ENCODE data around the gene KCNG4. TPM values are rescaled to one million over a fixed set of nuclear protein-coding genes. Genes with fewer than 3 reads are reported as not detected.

KCNG4 gene
- total RNA-seq, 1 donor from 2014 or later = not detected

DNA sequence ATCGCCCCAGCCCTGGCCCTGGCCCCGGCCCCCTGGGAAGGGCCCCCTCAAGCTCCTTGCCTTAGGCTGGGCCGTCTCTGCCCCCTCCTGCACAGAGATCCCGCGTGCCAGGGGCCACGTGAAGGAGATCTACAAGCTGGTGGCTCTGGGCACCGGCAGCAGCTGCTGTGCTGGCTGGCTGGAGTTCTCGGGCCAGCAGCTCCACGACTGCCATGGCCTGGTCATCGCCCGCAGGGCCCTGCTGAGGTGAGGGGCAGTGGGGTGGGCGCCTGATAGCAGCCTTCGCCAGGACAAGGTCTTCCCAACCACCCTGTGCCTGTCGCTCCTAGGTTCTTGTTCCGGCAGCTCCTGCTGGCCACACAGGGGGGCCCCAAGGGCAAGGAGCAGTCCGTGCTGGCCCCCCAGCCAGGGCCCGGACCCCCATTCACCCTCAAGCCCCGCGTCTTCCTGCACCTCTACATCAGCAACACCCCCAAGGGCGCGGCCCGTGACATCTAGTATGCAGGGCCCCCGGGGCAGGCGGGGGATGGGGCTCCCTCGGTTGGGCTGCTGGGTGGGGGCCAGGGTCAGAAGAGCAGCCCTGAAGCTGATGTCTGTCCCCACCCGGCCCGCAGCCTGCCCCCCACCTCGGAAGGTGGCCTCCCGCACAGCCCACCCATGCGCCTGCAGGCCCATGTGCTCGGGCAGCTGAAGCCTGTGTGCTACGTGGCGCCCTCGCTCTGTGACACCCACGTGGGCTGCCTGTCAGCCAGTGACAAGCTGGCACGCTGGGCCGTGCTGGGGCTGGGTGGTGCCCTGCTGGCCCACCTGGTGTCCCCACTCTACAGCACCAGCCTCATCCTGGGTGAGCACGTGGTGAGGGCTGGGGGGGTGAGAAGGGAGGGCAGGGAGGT is 44.4 kb downstream of the KCNG4 start:
- DNase-seq (ENCODE audit: low spot score) (no peak), ATAC-seq (no peak)
- intact Hi-C loops (cut with DNase I) = no loop called here

DNA sequence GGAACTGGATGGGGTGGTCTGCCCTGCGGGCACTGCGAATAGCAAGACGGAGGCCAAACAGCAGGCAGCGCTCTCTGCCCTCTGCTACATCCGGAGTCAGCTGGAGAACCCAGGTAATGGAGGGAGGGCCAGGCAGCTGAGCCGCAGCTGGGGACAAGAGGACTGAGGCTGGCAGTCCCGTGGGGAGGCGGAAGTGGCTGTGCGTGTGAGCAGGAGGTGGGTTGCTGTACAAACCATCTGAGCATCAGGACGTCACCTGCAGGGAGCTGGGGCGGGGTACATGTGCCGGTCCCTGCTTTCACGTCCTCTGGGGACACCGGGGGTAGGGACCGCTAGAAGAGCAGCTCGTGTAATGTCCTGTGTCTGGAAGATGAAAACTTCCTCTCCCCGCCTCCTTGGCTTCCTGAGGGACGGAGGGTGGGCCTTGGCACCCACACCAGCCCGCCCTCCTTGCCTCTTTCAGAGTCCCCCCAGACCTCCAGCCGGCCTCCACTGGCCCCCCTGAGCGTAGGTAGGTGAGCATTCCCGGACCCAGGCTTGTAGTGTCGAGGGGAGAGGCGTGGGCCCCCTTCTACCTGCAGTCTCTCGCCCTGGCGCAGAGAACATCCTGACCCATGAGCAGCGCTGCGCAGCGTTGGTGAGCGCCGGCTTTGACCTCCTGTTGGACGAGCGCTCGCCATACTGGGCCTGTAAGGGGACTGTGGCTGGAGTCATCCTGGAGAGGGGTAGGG is 45.2 kb downstream of the KCNG4 start:
- intact Hi-C loops (cut with DNase I) = no loop called here
- DNase-seq (ENCODE audit: low spot score) (no peak), ATAC-seq (no peak)

DNA sequence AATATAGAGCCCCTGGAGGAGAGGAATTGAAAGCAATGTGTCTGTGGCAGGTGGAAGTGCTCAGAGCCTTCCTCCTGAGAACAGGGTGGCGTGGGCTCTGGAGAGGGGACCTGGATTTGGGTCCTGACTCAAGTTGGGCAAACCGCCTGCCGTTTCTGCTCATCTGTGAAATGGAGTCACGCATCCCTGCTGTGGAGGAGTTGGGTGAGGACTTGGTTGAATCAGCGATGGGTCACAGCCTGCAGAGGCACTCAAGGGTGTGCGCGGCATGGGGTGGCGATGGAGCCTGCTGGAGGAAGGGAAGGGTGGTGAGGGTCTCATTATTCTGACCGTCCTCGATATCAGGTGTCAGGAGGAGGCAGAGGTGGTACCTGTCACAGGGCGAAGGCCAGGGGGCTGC is 45.8 kb downstream of the KCNG4 start:
- no peak for ATAC-seq
- intact Hi-C loops (cut with DNase I) = no loop called here
- DNase-seq (ENCODE audit: low spot score) = no peak

DNA sequence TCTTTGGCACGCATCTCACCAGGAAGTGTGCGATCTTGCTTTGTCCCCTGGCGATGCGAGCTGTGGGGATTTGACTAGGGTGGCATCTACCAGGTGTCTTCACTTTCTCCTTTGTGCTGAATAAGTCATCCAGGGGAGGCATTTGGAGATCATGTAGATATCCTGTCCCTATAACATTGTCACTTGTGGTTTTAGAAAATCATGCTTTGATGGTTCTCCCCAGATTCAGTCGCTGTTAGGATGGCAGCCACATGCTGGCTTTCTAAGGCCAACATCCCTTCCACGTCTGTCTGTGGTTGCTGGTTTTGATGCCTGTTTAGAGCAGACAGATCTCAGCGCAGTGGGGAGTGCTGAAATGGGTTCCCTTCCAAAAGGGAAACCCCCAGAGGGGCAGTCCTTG is 46.3 kb downstream of the KCNG4 start:
- ATAC-seq (no peak), DNase-seq (ENCODE audit: low spot score) (no peak)
- intact Hi-C loops (cut with DNase I) = no loop called here

DNA sequence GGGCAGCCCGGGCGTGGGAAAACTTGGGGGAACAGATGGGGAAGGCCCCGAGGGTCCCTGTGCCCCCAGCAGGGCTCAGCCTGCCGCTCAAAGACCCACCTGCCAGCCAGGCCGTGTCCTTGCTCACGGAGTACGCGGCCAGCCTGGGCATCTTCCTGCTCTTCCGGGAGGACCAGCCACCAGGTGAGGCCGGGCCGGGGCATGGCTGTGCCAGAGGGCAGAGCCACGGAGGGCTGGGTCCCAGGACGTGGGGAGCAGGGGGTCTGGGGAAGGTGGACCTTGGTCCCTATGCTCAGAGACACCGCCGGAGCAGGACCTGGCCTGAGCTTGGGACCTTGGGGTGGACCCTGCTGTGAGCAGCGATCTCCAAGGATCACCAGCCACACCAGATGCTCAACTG is 48.3 kb downstream of the KCNG4 start:
- DNase-seq (ENCODE audit: low spot score) (no peak), ATAC-seq (no peak)
- intact Hi-C loops (cut with DNase I) = no loop called here

DNA sequence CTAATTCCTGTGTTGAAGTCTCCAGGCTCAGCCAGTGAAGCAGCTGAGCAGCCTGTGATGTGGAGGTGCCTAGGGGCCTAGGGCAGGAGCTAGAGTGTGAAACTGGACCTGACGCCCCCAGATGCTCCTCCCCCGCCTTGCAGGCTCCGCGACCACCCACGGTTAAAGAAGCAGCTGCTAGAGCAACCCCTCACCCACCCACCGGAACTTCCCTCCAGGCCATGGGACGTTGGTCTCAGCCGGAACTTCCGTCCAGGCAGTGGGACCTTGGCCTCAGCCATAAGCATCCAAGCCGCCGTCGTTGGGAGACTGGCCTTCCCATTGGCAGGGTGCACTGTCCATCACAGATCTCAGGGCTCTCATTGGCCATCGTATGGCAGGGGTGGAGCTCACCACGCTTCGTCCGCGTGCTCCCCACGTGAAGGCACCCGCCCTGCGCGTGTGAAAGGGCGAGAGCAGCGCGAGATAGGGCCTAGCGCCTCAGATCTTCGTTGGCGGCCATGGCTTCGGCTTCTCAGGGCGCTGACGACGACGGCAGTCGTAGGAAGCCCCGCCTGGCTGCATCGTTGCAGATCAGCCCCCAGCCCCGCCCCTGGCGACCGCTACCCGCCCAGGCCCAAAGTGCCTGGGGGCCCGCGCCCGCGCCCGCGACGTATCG is 49.0 kb downstream of the KCNG4 start, which contains the start of gene ADAD2:
Gene ADAD2 (plus strand): TSS at position 427 of the 658 bp plus-strand sequence. CDS start 74 bp downstream, at position 501.
- intact Hi-C loops (cut with DNase I) = no loop called here
- no peak for DNase-seq (ENCODE audit: low spot score)

DNA sequence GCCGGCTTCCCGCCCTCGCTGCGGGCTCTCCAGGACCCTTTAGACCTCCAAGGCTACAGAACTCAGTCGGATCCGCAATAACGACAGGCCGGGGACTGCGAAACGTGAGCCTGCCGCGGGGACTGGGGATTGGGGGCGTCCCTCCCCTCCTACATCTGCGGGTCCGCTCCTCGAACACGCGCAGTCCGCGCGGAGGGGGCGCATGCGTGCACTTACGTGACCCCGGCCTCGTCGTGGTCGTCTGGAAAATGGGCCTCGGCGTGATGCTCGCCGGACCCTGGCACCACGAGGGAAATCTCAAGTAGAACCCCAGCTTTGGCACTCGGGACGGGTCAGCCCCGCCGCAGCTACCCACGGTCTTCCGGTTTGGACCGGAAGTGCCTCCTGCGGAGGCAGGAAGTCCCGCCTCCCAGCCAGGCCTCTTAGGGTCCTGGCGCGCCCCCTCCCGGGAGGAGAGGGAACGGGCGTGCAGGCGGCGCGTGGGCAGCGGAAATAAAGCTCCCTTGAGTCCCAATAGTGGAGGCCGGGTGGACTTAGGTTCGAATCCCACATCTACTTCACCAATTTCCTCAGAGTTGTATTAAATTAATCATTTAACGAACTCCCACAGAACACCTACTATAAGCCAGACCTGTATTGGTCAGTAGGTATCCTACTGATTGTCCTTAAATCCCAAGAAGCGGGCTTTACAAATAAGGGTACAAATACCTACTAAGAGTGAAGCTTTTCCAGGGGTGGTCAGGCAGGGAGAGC is 53.0 kb downstream of the KCNG4 start, which contains the start of gene TAF1C:
Gene TAF1C (minus strand): TSS at position 373 of the 753 bp plus-strand sequence. CDS start 2,069 bp downstream, outside the sequence.
- ATAC-seq (peak; percentile 98), DNase-seq (ENCODE audit: low spot score) (peak; percentile 95)
- intact Hi-C loops (cut with DNase I) = loop anchor here (5.0 to 10.0 kb wide), 3 partner anchors 102 to 298 kb away; no protein-coding TSS in a partner anchor

More for the DNA sequence above, 49.0 kb downstream of the KCNG4 start, which contains the start of gene ADAD2:
- no peak for ATAC-seq

DNA sequence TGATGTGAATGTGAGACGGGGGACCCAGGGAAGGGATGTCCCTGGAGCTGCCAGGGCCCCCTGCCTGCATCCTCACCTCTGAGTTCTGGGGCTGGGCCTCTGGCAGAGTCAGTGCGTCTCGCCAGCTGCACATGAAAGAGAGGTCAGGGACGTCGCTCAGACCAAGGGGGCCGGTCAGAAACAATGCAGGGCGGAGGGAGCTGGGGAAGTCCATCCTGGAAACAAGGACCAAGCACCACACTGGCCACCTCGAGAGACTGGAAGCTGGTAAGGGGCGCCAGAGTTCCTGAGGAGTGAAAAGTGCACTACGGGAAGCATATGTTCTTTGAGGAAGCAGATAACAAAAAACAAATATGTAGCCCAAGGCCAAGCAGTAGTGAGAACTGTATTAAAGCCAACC is 55.0 kb downstream of the KCNG4 start:
- ATAC-seq (no peak), DNase-seq (ENCODE audit: low spot score) (peak; percentile 52)
- intact Hi-C loops (cut with DNase I) = loop anchor here (5.0 to 10.0 kb wide), 3 partner anchors 100 to 300 kb away; no protein-coding TSS in a partner anchor

DNA sequence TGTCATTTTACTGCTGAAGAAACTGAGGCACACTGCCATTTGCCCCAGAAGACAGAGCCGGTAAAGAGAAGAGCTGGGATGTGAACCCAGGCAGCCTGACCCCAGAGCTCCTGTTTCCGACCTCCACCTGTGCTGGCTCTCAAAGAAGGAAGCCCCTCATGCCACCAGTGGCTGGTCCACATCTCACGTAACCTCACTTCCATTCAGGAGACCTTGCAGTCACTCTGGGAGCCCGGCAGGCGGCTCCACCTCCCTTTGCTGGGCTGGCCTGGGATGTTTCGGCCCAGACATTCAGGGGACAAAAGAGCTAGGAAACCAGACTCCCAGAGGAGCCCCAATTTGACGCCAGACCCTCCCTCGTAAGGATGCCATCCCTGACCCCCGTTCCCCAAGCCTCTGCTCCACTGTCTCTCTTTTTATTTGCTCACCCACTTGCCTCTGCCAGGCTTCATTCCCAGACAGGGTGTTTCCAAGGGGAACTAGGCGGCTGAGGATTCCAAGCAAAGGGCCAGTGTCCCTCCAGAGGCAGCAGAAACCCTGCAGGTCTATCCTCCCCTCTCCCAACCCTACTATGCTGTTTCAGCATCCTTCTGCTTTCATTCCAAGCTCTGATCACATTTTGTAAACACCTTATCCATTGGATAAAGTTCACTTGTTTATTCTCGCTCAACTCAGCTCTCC is 55.8 kb downstream of the KCNG4 start:
- ATAC-seq (no peak), DNase-seq (ENCODE audit: low spot score) (peak; percentile 54)
- intact Hi-C loops (cut with DNase I) = loop anchor here (10.0 kb wide), 2 partner anchors 99 to 301 kb away; no protein-coding TSS in a partner anchor

DNA sequence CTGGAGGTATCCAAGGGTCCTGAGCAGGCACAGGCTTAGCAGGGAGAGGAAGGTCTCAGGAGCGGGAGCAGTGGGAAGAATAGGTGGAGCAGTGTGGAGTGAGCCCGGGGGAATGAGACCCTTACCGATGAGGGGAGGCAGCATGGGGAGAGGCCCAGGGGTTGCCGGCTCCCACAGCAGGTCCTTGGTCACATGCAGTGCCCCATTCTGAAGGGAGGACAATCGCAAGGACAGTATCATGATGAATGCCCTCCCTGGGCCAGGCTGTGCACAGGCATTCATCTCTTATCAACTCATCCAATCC is 56.3 kb downstream of the KCNG4 start:
- ATAC-seq = no peak
- intact Hi-C loops (cut with DNase I) = loop anchor here (10.0 kb wide), 2 partner anchors 99 to 301 kb away; no protein-coding TSS in a partner anchor
- DNase-seq (ENCODE audit: low spot score) = no peak

DNA sequence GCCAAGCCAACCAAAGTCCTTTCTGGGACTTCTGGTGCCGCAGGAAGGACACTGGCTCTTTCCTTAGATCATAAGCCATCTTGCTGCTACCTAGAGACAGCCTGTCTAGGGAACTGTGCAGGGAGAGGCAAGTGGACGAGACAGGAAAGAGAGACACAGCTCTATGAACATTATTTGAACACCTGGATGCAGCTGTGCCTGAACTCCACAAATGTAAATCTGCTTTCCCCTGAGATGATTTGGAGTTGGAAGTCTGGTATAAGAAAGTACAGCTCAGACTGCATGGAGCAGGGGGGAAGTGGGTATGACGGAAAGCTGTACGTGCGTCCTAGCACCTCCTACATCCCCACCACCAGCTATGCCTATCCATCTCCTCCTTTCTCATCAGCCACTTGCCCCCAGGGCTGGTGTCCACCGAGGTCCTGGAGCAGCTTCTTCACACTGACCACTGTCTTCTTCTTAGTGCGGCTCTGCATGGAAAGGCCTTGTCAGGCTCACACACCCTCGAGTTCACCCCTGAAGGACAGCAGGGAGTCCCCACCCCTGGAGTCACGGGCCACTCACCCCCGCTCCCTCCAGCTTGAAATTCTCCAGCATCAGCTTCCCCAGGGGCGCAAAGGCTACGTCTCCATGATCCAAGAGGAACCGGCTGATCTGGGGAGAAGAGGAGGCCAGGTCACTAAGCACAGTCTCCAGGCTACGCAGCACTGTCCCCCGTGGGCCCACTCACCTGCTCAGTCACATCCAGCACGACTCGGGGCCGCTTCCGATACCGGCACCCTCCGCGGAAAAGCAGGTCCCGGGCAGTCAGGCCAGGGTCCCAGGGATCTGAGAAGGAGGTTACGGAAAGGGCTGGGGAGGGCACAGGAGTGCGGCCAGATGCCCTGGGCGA is 56.9 kb downstream of the KCNG4 start:
- no peak for DNase-seq (ENCODE audit: low spot score)
- intact Hi-C loops (cut with DNase I) = loop anchor here (10.0 kb wide), 2 partner anchors 98 to 302 kb away; no protein-coding TSS in a partner anchor
- ATAC-seq = no peak

DNA sequence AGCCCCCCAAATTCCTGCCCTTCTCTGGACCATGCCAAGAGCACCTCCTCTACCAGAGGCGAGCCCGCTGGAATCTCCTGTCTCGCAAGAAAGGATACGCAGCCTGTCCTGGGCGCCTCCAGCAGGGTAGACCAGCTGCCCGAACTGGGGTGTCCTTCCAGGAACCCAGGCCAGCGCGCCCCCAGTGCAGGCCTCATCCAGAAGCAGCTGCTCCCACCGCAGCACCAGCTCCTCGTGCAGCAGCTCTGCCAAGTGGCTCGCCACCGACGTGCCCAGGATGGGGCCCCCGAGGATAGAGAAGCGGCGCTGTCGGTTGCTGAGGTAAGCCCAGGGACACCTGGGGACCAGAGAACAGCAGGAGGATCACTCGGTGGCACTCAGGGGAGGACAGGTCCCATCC is 57.7 kb downstream of the KCNG4 start:
- intact Hi-C loops (cut with DNase I) = loop anchor here (10.0 kb wide), 2 partner anchors 97 to 303 kb away; no protein-coding TSS in a partner anchor
- ATAC-seq (no peak), DNase-seq (ENCODE audit: low spot score) (no peak)

DNA sequence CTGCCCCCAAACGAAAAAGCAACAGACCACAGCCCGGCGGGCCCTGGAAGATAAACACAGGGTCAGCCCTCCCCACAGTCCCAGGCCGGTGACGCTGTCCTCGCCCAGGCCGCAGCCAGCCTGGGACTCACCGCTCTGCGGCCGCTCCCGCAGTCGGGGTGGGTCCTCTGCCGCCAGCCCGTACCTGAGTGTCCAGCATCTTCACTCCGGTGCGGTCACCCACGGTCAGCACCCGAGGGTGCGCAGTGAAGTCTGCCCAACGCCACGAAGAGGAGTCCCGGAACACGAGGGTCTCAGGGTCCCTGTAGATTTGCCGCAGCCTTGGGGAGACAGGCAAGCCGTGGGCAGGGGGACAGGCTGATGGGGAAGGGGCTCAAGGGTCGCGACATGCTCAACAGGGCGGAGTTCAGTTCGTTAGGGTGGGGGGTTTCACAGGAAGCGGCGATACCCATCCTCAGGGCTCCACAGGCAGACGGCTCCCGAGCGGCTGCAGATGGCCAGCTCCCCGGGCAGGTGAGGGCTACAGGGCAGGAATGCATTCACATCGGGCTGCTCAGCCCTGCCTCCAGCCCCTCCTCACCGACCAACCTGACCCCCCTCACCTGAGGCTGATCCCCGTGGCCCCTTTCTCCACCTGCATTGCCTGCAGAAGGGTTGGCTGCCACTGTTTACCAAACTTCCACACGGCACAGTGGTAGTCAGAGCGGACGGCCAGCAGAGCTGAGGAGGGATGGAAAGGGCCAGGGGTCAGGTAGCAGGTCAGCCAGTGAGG is 58.5 kb downstream of the KCNG4 start:
- intact Hi-C loops (cut with DNase I) = loop anchor here (10.0 kb wide), 2 partner anchors 97 to 303 kb away; no protein-coding TSS in a partner anchor
- DNase-seq (ENCODE audit: low spot score) = no peak
- ATAC-seq = no peak

DNA sequence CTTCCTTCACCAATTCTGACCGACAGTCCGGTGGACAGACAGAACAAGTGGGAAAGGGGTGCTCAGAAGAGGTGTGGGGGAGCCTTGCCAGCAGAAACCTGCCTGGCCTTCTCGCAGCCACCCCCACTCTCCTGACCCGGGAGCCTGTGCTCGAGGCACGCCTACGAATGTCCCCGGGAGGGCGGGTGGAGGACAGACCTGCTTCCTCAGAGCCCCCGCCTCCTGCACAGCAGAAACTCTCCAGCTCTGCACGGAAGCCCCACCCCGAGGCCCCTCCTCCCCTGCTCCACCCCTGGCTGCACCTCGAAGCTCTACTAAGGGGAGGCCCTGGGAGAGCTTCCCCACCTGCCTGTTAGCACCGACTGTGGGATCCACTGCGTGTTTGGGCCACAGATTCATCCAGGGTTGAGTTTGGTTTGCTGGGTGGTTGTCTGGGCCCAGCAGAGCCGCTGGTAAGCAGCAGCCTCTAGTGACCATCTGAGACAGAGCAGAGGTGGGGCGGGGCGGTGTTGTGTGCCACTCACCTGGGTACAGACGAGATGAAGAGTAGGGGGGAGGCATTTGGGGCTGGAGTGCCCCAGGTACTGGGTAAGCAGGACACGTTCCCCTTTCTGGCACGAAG is 59.2 kb downstream of the KCNG4 start:
- intact Hi-C loops (cut with DNase I) = loop anchor here (10.0 kb wide), 2 partner anchors 96 to 304 kb away; no protein-coding TSS in a partner anchor
- ATAC-seq = no peak
- DNase-seq (ENCODE audit: low spot score) = no peak

DNA sequence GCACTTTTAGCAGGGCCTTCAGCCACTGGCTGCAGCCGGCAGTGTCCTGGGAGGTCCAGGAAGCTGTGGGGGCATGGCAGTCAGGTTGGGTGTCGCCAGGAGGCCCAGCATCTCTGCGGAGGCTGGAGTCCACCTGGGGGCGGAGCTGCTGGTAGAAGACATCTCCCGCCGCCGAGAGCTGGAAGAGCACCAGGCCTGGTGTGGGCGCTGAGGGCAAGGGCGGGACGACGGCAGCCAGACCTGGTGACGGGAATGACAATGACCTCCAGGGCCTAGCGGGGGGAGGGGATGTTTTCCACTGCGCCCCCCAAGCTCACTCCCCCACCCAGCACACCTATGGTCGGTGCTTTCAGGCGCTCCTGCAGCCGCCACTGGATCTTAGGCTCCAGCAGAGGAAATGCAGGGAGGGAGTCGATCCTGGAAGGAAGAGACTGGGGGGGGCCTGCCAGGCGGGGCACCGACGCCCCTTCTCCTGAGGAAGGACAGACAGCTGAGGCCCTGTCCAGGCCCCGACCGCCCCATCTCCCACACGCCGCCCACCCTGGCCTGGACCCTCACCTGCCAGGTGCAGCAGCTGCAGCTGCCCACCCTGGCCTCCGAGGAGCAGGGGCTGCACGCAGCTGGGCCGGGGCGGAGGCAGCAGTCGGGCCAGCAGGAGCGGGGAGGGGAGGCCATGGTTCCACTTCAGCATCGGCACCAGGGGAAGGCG is 60.0 kb downstream of the KCNG4 start:
- DNase-seq (ENCODE audit: low spot score) (no peak), ATAC-seq (no peak)
- intact Hi-C loops (cut with DNase I) = loop anchor here (10.0 kb wide), 2 partner anchors 95 to 305 kb away; no protein-coding TSS in a partner anchor

Data from sciatic nerve (tissue), 2 donors.